ENCODE results near the gene ECE1. TPM values are rescaled to one million over a fixed set of nuclear protein-coding genes. Genes with fewer than 3 reads are reported as not detected.

The ECE1 gene
- total and polyA plus RNA-seq, 2 of the 13 experiments (the other 11 are each of a cell fraction or from before 2014, with no cell fraction given) = 13.5 to 21.2 TPM

GRCh38 chr1:21337010-21337437 lies 46.8 kb upstream of the ECE1 start (continued):
- TF ChIP-seq ZNF362 (CRISPR knock-in tag; IDR thresholded peaks at IDR 0.05; ENCODE audit: borderline replicate concordance) (peak; percentile 82), LCORL (IDR thresholded peaks at IDR 0.05) (no peak), LCORL (CRISPR knock-in tag; IDR thresholded peaks at IDR 0.05) (peak; percentile 62; the same call in 1 of the 2 replicates), JUN (CRISPR knock-in tag; IDR thresholded peaks at IDR 0.05) (no peak), ZNF609 (CRISPR knock-in tag; IDR thresholded peaks at IDR 0.05; ENCODE audit: borderline replicate concordance) (peak; percentile 24; the same call in 1 of the 2 replicates)

GRCh38 chr1:21335750-21336224 lies 45.5 kb upstream of the ECE1 start:
- in situ Hi-C loops (cut with HindIII; ENCODE audit: extremely low pct_ligation_motif_present, low pct_unique_long_range_greater_than_20kb) = no loop called here
- peak overlapping the region; percentile 93; the same call in 1 of the 2 replicates for H3K4me2 ChIP-seq (ENCODE audit: low read depth, low read length)
- WGBS (ENCODE audit: low lambda C conversion rate) = 85% methylated on average over 3 of the region's 3 CpGs
- H3K9ac ChIP-seq (ENCODE audit: insufficient read depth, low read depth, low read length) = 0 out of 2 replicates have a peak overlapping the region, but pooled peaks have one; percentile 66
- BruUV-seq (replicated peaks) = no TSS peak
- POLR2A ChIA-PET = interaction anchor here (1.7 to 4.3 kb wide), 2 partner anchors 12 to 84 kb away, joined by 7 to 28 read pairs; no protein-coding TSS in a partner anchor
- no peaks in the 10 kb centered on the region for H3K27me3 ChIP-seq (ENCODE audit: control insufficient read depth in 1 of 2, insufficient read depth in 2 of 2, low read length in 2 of 2)
- no peaks in the 10 kb centered on the region for H3K9me3 ChIP-seq (ENCODE audit: low read length)
- FAIRE-seq (no peak), ATAC-seq (no peak), DNase-seq (ENCODE audit: low spot score) (no peak)
- peaks cover 93% of the 10 kb centered on the region for H3K4me1 ChIP-seq (ENCODE audit: insufficient read depth, low read length)
- peaks cover 3% of the 10 kb centered on the region; the same call in 1 of the 2 replicates for H4K20me1 ChIP-seq (ENCODE audit: insufficient read depth, low read length)
- peak overlapping the region in 1 of 3 experiments; percentile 78; a peak in 2 of 6 replicates for H3K4me3 ChIP-seq (replicated peaks in 1 of 3; ENCODE audit: insufficient read depth in 1 of 3, low read depth in 2 of 3, low read length in 3 of 3)
- H3K79me2 ChIP-seq (ENCODE audit: insufficient read depth, low read length) = peaks cover 14% of the 10 kb centered on the region
- no peaks in the 10 kb centered on the region for H3K36me3 ChIP-seq (replicated peaks in 1 of 2; ENCODE audit: control insufficient read depth in 1 of 2, insufficient read depth in 2 of 2, low read length in 2 of 2)
- H3K27ac ChIP-seq (ENCODE audit: extremely low read length, insufficient read depth, low read length) = no peak overlapping the region
- CTCF ChIA-PET (ENCODE audit: low intra/inter-chr PET ratio, low total read pairs) = interaction anchor here (2.1 kb wide), 1 partner anchor 81 kb away, joined by 7 read pairs; no protein-coding TSS in a partner anchor
- H2AFZ ChIP-seq (ENCODE audit: low read length) = no peak overlapping the region
- intact Hi-C loops (cut with micrococcal nuclease; ENCODE audit: unreplicated experiment) = loop anchor here (5.0 kb wide), 1 partner anchor 68 kb away; no protein-coding TSS in a partner anchor
- TF ChIP-seq TCF12 (IDR thresholded peaks at IDR 0.05) (no peak), TCF12 (CRISPR knock-in tag; IDR thresholded peaks at IDR 0.05) (no peak), SMYD3 (CRISPR knock-in tag; IDR thresholded peaks at IDR 0.05) (no peak), TFAP4 (IDR thresholded peaks at IDR 0.05; ENCODE audit: borderline replicate concordance, low read depth) (no peak), BCL3 (CRISPR knock-in tag; IDR thresholded peaks at IDR 0.05) (no peak), SETDB1 (CRISPR knock-in tag; IDR thresholded peaks at IDR 0.05; ENCODE audit: borderline replicate concordance) (no peak), TARDBP (CRISPR knock-in tag; IDR thresholded peaks at IDR 0.05) (no peak), ZNF234 (CRISPR knock-in tag; conservative IDR thresholded peaks at IDR 0.05) (no peak), SRSF9 (IDR thresholded peaks at IDR 0.05; ENCODE audit: borderline replicate concordance, insufficient read depth, low read depth, low read length, poor library complexity, severe bottlenecking) (no peak), ZNF543 (CRISPR knock-in tag; IDR thresholded peaks at IDR 0.05) (no peak)

Data from HepG2 (cell line).